SU-DHL-6 (cell line): ENCODE results near the gene PSME3IP1.

Source experiments
- H2AFZ ChIP-seq: fragments of 200-600 bp; sonication (generic); 2 replicates; pipeline ENCODE4 v1.6.1; 2014; ENCODE audit warnings: low read depth, mild to moderate bottlenecking, moderate library complexity, mixed read lengths, antibody characterized with exemption, low read length; ENCODE audit not compliant: severe bottlenecking
- H3F3A ChIP-seq: fragments of 200-600 bp; shearing (Covaris generic); 2 replicates; pipeline ENCODE4 v1.6.0; 2016; ENCODE audit warnings: antibody characterized with exemption, mild to moderate bottlenecking; ENCODE audit not compliant: insufficient read depth
- H3K27ac ChIP-seq: fragments of 200-600 bp; sonication (generic); 2 replicates; pipeline ENCODE4 v1.5.1; 2016; ENCODE audit warnings: low read depth, mild to moderate bottlenecking, low read length, moderate library complexity, mixed read lengths
- H3K27me3 ChIP-seq: fragments of 200-600 bp; sonication (generic), shearing (Covaris generic); 2 replicates; pipeline ENCODE4 v1.6.0; 2014; ENCODE audit warnings: mild to moderate bottlenecking, low read length
- H3K36me3 ChIP-seq: fragments of 200-600 bp; sonication (generic); 2 replicates; pipeline ENCODE4 v1.6.1; 2014; ENCODE audit warnings: mild to moderate bottlenecking, low read length, mixed read lengths
- H3K4me2 ChIP-seq: fragments of 300-600, 200-600 bp; shearing (Covaris generic), sonication (generic); 2 replicates; pipeline ENCODE4 v1.6.0; 2014; ENCODE audit warnings: low read length, low read depth, mild to moderate bottlenecking; ENCODE audit not compliant: poor library complexity, severe bottlenecking
- H3K4me3 ChIP-seq: fragments of 200-600 bp; sonication (generic); 2 replicates; pipeline ENCODE4 v1.5.1; 2014; ENCODE audit warnings: antibody characterized with exemption, low read length, mild to moderate bottlenecking, mixed read lengths; ENCODE audit not compliant: insufficient read depth, poor library complexity, severe bottlenecking
- H3K79me2 ChIP-seq: fragments of 200-600 bp; sonication (generic); 2 replicates; pipeline ENCODE4 v1.6.1; 2014; ENCODE audit warnings: mild to moderate bottlenecking, low read length, moderate library complexity; ENCODE audit not compliant: insufficient read depth
- H3K9ac ChIP-seq: fragments of 200-600 bp; sonication (generic); 2 replicates; pipeline ENCODE4 v1.7.0; 2014; ENCODE audit warnings: mild to moderate bottlenecking, low read length
- H3K9me2 ChIP-seq: fragments of 200-600 bp; sonication (generic); replicated peaks from 2 replicates; pipeline ENCODE4 v1.6.1; 2014; ENCODE audit warnings: low read length; ENCODE audit not compliant: insufficient read depth
- H3K9me3 ChIP-seq: fragments of 200-600 bp; sonication (generic); 2 replicates; pipeline ENCODE4 v1.6.1; 2014; ENCODE audit warnings: low read length, mixed read lengths; ENCODE audit not compliant: insufficient read depth
- H4K20me1 ChIP-seq: fragments of 200-600 bp; sonication (generic); 2 replicates; pipeline ENCODE4 v1.6.1; 2014; ENCODE audit warnings: low read depth, mild to moderate bottlenecking, antibody characterized with exemption, low read length, moderate library complexity, mixed read lengths
- CTCF ChIP-seq: fragments of 200-600 bp; sonication (generic); IDR thresholded peaks from one replicate; pipeline ENCODE4 v1.5.1; 2017; ENCODE audit warnings: antibody characterized with exemption, mild to moderate bottlenecking, low read length, moderate library complexity; ENCODE audit not compliant: insufficient read depth, poor library complexity, severe bottlenecking
- EZH2phosphoT487 ChIP-seq: fragments of 200-600 bp; sonication (generic), shearing (Covaris generic); conservative IDR thresholded peaks from 2 replicates; pipeline ENCODE4 v1.6.1; 2018; ENCODE audit warnings: mild to moderate bottlenecking, antibody characterized with exemption, low read length, moderate library complexity, mixed read lengths

The PSME3IP1 gene

GRCh38 chr16:57167953-57168352 lies 17.9 kb downstream of the PSME3IP1 start:
- Histone ChIP-seq H3F3A (0 out of 2 replicates have a peak, but pooled peaks cover 7% of the 10 kb centered on the region), H4K20me1 (no peaks in the 10 kb centered on the region), H3K27ac (no peak overlapping the region), H3K9me2 (no peaks in the 10 kb centered on the region), H2AFZ (no peak overlapping the region), H3K36me3 (peaks cover 26% of the 10 kb centered on the region), H3K9ac (no peak overlapping the region), H3K4me2 (no peak overlapping the region), H3K79me2 (no peaks in the 10 kb centered on the region), H3K4me3 (no peak overlapping the region), H3K27me3 (no peaks in the 10 kb centered on the region), H3K9me3 (no peaks in the 10 kb centered on the region)
- TF ChIP-seq EZH2phosphoT487: no peak
- TF ChIP-seq CTCF: peak; percentile 39

GRCh38 chr16:57167538-57167937 lies 18.3 kb downstream of the PSME3IP1 start:
- H3K9ac ChIP-seq: no peak overlapping the region
- H3K79me2 ChIP-seq: no peaks in the 10 kb centered on the region
- TF ChIP-seq CTCF (no peak), EZH2phosphoT487 (no peak)
- H3K9me3 ChIP-seq: no peaks in the 10 kb centered on the region
- no peak overlapping the region for H2AFZ ChIP-seq
- H3F3A ChIP-seq: 0 out of 2 replicates have a peak, but pooled peaks cover 7% of the 10 kb centered on the region
- H3K4me3 ChIP-seq: no peak overlapping the region
- no peak overlapping the region for H3K4me2 ChIP-seq
- no peaks in the 10 kb centered on the region for H3K27me3 ChIP-seq
- H4K20me1 ChIP-seq: no peaks in the 10 kb centered on the region
- H3K36me3 ChIP-seq: peaks cover 25% of the 10 kb centered on the region
- no peaks in the 10 kb centered on the region for H3K9me2 ChIP-seq
- no peak overlapping the region for H3K27ac ChIP-seq

- H3K4me2 ChIP-seq: no peak overlapping the region
- H3K79me2 ChIP-seq: no peaks in the 10 kb centered on the region
- no peaks in the 10 kb centered on the region for H4K20me1 ChIP-seq
- no peaks in the 10 kb centered on the region for H3K9me3 ChIP-seq
- no peak overlapping the region for H3K27ac ChIP-seq
- no peak overlapping the region for H2AFZ ChIP-seq
- H3F3A ChIP-seq: 0 out of 2 replicates have a peak, but pooled peaks cover 7% of the 10 kb centered on the region
- H3K9ac ChIP-seq: no peak overlapping the region
- no peak overlapping the region for H3K4me3 ChIP-seq
- TF ChIP-seq CTCF (no peak), EZH2phosphoT487 (no peak)
- H3K36me3 ChIP-seq: peaks cover 19% of the 10 kb centered on the region
- no peaks in the 10 kb centered on the region for H3K27me3 ChIP-seq
- no peaks in the 10 kb centered on the region for H3K9me2 ChIP-seq
These were observed 18.9 kb downstream of the PSME3IP1 start for GRCh38 chr16:57166951-57167350.

- no peak overlapping the region for H2AFZ ChIP-seq
- peaks cover 19% of the 10 kb centered on the region for H3K36me3 ChIP-seq
- no peaks in the 10 kb centered on the region for H3K9me2 ChIP-seq
- no peaks in the 10 kb centered on the region for H3K27me3 ChIP-seq
- H3K27ac ChIP-seq: no peak overlapping the region
- no peak overlapping the region for H3K4me2 ChIP-seq
- TF ChIP-seq EZH2phosphoT487: no peak
- TF ChIP-seq CTCF: no peak
- H3F3A ChIP-seq: 0 out of 2 replicates have a peak, but pooled peaks cover 7% of the 10 kb centered on the region
- no peaks in the 10 kb centered on the region for H3K79me2 ChIP-seq
- no peak overlapping the region for H3K9ac ChIP-seq
- H4K20me1 ChIP-seq: no peaks in the 10 kb centered on the region
- no peak overlapping the region for H3K4me3 ChIP-seq
- H3K9me3 ChIP-seq: no peaks in the 10 kb centered on the region
These were observed 19.4 kb downstream of the PSME3IP1 start for GRCh38 chr16:57166451-57166850.
